ENCODE data around the gene RACGAP1.

DNA sequence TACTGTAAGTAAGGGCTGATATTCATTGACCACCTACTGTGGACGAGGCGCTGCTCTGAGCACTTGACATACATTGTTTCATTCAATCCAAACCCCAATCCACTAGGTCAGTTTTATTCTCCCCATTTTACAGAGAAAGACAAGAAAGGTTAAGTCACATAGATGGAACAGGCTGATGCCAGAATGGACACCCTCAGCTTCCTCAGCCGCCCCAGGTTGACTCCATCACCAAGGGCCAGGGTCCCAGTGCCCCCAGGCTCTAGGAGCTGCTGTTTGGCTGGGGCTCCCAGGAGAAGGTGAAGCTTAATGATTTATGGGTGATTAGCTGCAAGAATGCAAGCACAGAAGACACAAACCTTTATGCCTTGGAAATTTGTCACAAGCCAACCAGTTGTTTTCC is 75.4 kb downstream of the RACGAP1 start:
- TF ChIP-seq SP1 (IDR thresholded peaks at IDR 0.05) (no peak), FOXK2 (IDR thresholded peaks at IDR 0.05) (no peak), LEF1 (IDR thresholded peaks at IDR 0.05; ENCODE audit: borderline replicate concordance) (no peak), ZNF384 (IDR thresholded peaks at IDR 0.05) (no peak), FOXM1 (IDR thresholded peaks at IDR 0.05; ENCODE audit: borderline replicate concordance) (no peak), L3MBTL2 (conservative IDR thresholded peaks at IDR 0.05) (no peak), ARNT (IDR thresholded peaks at IDR 0.05) (no peak), NFRKB (IDR thresholded peaks at IDR 0.05) (no peak), FOXA1 (IDR thresholded peaks at IDR 0.05) (no peak), CTBP1 (IDR thresholded peaks at IDR 0.05; ENCODE audit: borderline replicate concordance) (no peak), BHLHE40 (IDR thresholded peaks at IDR 0.05; ENCODE audit: borderline replicate concordance) (no peak)

Data from HEK293T (cell line).